Psoas muscle (tissue), 8 donors: ENCODE measurements around the gene ARAF. TPM values are rescaled to one million over a fixed set of nuclear protein-coding genes. Genes with fewer than 3 reads are reported as not detected.

Experiments
- ATAC-seq, 4 donors: fragments of 200-7000 bp; cut with Tn5 transposase; one replicate each; pipeline ENCODE4 v1.9.1; 2020; ENCODE audit warnings: moderate library complexity in 3 of 4, mild to moderate bottlenecking in 2 of 4
- DNase-seq, 2 donors: peaks; one replicate each; pipeline ENCODE4 v3.0.0-alpha.2; 2020
- H3K27ac ChIP-seq: fragments of 200-600 bp; one replicate; pipeline ENCODE4 v1.8.0; 2022
- H3K27me3 ChIP-seq, 3 donors: fragments of 200-600 bp in 1 of 3; one replicate each; pipeline versions ENCODE4 v1.6.1 to v1.8.0; 2013 to 2022; ENCODE audit warnings: low read length in 2 of 3, mild to moderate bottlenecking in 2 of 3, moderate library complexity in 1 of 3; ENCODE audit not compliant: insufficient read depth in 3 of 3
- H3K36me3 ChIP-seq, 2 donors: fragments of 200-600 bp in 1 of 2; one replicate each; pipeline versions ENCODE4 v1.6.1 to v1.8.0; 2013 to 2022; ENCODE audit warnings: low read depth in 1 of 2, mild to moderate bottlenecking in 1 of 2, moderate library complexity in 1 of 2; ENCODE audit not compliant: insufficient read depth in 1 of 2
- H3K4me1 ChIP-seq: fragments of 200-600 bp; one replicate; pipeline ENCODE4 v1.8.0; 2022
- H3K4me3 ChIP-seq: fragments of 200-600 bp; one replicate; pipeline ENCODE4 v1.8.0; 2022; ENCODE audit warnings: mild to moderate bottlenecking
- H3K9me3 ChIP-seq: fragments of 200-600 bp; one replicate; pipeline ENCODE4 v1.8.0; 2022
- CTCF ChIP-seq: fragments of 200-600 bp; IDR thresholded peaks from one replicate; pipeline ENCODE4 v1.8.0; 2022; ENCODE audit warnings: antibody characterized with exemption
- WGBS, 3 donors: extraction: QIAGEN DNeasy Blood & Tissue Kit; methylation state at CpG; one replicate each; pipeline versions ENCODE4 v1.1.6 to v1.1.7; 2013; 5-methylcytosine and 5-hydroxymethylcytosine counted together
- intact Hi-C, 2 donors: fragments of 100-400 bp; cut with DNase I; formaldehyde crosslinking; loops; one replicate each; pipeline versions ENCODE4 v1.11.0 to v1.14.2; 2022
- polyA plus RNA-seq, 3 donors: library from polyadenylated mRNA; stranded (reverse); fragments of 200-250 nt; gene quantifications; one replicate each; pipeline ENCODE4 v1.2.3, GENCODE V29; 2013
- total RNA-seq, 4 donors: library from RNA; stranded (reverse); fragmentation: NEBNext Ultra II Directional in 2 of 4; extraction: Animal tissue kit (Norgen Biotek cat#: 25700) in 2 of 4; gene quantifications; one replicate each; pipeline versions ENCODE4 v1.2.1 to v1.2.4, GENCODE V29; 2021 to 2023
- donor health status: healthy with polysubstance abuse.
- donor health status: DM: no; HTN: no; CAD: no; lungs with moderate emphysema.
- donor health status: Bipolar disorder and iron deficiency.
- donor health status: healthy.
- donor health status: DM: yes; HTN: yes; CAD: no.
- donor health status: DM: no; HTN: no; CAD: no.
- donor health status: DM: no; HTN: no; CAD: no.
- donor health status: DM: yes; HTN: yes; CAD: no.

ARAF gene
- total and polyA plus RNA-seq, 7 donors, result 54.3 to 118 (median 101) TPM

GRCh38 chrX:47605024-47605423 is 44.0 kb downstream of the ARAF start:
- ATAC-seq, result no peak
- TF ChIP-seq CTCF, result no peak
- WGBS, 3 donors, result 47 to 58% (median 53%) methylated on average over 9 of the region's 9 CpGs
- peaks cover 6% of the 10 kb centered on the region for H3K9me3 ChIP-seq
- H3K36me3 ChIP-seq, result no peaks in the 10 kb centered on the region
- H3K4me1 ChIP-seq, result no peaks in the 10 kb centered on the region
- intact Hi-C loops, result no loop called here
- DNase-seq, result no peak
- H3K27me3 ChIP-seq, result no peaks in the 10 kb centered on the region
- H3K27ac ChIP-seq, result no peak overlapping the region
- no peak overlapping the region for H3K4me3 ChIP-seq

- TF ChIP-seq CTCF, result no peak
- no peak overlapping the region for H3K27ac ChIP-seq
- intact Hi-C loops, result no loop called here
- DNase-seq (no peak), ATAC-seq (no peak)
- H3K9me3 ChIP-seq, result no peaks in the 10 kb centered on the region
- no peaks in the 10 kb centered on the region for H3K27me3 ChIP-seq
- no peaks in the 10 kb centered on the region for H3K4me1 ChIP-seq
- H3K36me3 ChIP-seq, result no peaks in the 10 kb centered on the region
- H3K4me3 ChIP-seq, result no peak overlapping the region
Measured at GRCh38 chrX:47607091-47607490, 46.1 kb downstream of the ARAF start.

GRCh38 chrX:47608130-47608810 is 47.3 kb downstream of the ARAF start:
- Histone ChIP-seq H3K27ac (no peak overlapping the region), H3K27me3 (no peaks in the 10 kb centered on the region), H3K4me3 (no peak overlapping the region), H3K4me1 (no peaks in the 10 kb centered on the region), H3K9me3 (no peaks in the 10 kb centered on the region), H3K36me3 (no peaks in the 10 kb centered on the region)
- WGBS, 3 donors, result 37 to 46% (median 44%) methylated on average over 9 of the region's 9 CpGs
- DNase-seq (no peak), ATAC-seq (no peak)
- TF ChIP-seq CTCF, result no peak
- intact Hi-C loops, result no loop called here

- H3K36me3 ChIP-seq, result no peaks in the 10 kb centered on the region
- no peaks in the 10 kb centered on the region for H3K9me3 ChIP-seq
- WGBS, 3 donors, result 70 to 92% (median 71%) methylated on average over 4 of the region's 4 CpGs
- peaks cover 0 to 2% (median 0%) of the 10 kb centered on the region in 3 donors for H3K27me3 ChIP-seq
- H3K4me3 ChIP-seq, result no peak overlapping the region
- no peak overlapping the region for H3K27ac ChIP-seq
- ATAC-seq, result no peak
- H3K4me1 ChIP-seq, result no peaks in the 10 kb centered on the region
- no peak for DNase-seq
- no peak for TF ChIP-seq CTCF
- intact Hi-C loops, result no loop called here
Measured at GRCh38 chrX:47610511-47610910, 49.5 kb downstream of the ARAF start.

GRCh38 chrX:47611489-47611888 is 50.5 kb downstream of the ARAF start:
- Histone ChIP-seq H3K4me3 (no peak overlapping the region), H3K9me3 (no peaks in the 10 kb centered on the region), H3K36me3 (no peaks in the 10 kb centered on the region), H3K27ac (no peak overlapping the region), H3K27me3 (peaks cover 0 to 12% (median 0%) of the 10 kb centered on the region in 3 donors), H3K4me1 (no peaks in the 10 kb centered on the region)
- 56 to 92% (median 87%) methylated on average over 2 of the region's 2 CpGs for WGBS, 3 donors
- no peak for TF ChIP-seq CTCF
- DNase-seq (no peak), ATAC-seq (no peak)
- intact Hi-C loops, result no loop called here
